Stimulated activated CD8-positive, alpha-beta memory T cell treated with anti-CD3 and anti-CD28 coated beads, Interleukin-15, amount 100 ng/mL, for 24 hours (primary cell): ENCODE measurements around the gene BCL2.

Experiments used
- DNase-seq: peaks from one replicate; pipeline ENCODE4 v3.0.0-alpha.2; 2020; ENCODE audit warnings: low read depth

The BCL2 gene

DNA sequence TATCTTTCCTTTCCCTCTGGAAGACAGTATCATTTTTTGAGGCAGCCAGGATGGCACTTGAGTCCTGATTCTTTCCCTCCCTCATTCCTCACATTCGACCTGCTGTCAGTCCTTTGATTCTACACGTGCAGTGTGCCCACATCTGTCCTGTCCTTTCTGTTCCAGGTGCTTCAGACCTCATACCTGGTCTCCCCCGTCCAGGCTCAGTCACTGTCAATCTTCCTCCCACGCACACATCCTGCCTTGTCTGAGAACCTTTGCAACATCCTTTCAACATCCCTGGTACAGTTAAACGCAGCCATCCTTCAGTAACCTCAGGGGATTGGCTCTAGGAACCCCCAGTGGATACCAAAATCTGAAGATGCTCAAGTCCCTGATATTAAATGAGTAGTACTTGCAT, 10.1 kb downstream of the BCL2 start:
- no peak for DNase-seq

- DNase-seq, result no peak
Observed at GRCh38 chr18:63307551-63308200, 11.9 kb downstream of the BCL2 start.

DNA sequence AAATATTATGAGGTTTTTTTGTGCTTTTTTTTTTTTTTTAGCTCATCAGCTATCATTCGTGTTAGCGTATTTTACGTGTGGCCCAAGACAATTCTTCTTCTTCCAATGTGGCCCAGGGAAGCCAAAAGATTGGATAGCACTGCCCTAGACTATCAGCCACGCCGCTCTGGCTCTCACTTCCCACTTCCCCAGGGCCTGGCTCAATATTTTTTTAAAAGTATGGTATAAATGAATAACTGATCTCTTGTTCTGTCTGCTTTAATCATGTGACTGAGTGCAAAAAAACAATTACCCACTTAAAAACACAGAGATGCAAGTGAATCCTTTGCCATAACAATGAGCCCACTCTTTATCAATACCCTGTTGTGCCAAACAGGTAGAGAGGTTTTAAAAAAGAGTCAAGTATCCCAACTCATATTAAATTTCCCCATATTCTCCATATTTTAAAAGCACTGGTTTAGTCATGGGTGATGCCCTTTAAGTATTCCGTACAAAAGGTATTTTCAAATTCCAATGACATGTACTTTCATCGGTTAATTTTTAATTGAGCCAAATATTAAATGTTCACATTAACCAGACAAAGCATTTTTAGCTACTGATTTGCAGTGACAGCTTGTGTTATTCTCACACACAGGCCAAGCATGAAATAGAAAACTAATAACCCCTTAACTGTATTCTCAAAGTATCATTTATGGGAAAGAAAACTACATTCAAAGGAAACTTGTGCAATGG, 12.6 kb downstream of the BCL2 start:
- DNase-seq, result no peak

DNA sequence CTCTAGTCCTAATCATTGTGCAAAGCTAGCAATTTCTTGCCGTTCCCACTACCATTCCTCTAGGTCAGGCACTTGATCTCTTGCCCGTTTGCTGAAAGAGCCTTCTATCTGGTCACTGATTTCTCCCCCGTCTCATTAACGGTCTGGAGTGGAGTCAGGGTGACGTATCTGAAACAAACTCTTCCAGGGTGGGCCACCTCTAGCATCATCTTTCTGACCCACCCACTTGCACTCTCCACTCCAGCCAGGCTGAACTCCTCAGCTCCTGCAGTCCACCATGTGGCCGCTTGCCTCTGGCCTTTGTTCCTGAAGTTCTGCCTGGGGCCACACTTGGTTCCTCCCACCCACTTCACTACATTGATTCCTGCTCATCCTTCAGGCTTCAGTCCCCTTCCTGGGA, 13.3 kb downstream of the BCL2 start:
- no peak for DNase-seq

DNA sequence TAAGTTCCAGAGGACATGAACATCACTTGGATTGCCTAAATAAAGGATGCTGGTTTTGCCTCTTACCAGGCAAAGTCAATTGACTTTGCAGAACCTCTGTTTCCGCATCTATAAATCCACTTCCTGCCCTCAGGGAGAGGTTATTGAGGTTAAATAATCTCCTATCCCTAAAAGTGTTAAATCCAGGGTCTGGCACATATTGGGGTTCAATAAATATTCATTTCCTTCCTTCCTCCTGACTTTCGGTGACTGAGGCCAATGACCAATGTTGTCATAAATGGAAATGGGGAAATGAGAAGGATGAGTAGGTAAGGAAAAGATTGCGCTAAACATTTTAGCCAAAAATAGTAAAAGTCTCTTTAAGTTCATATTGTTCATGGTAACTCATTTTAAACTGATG, 16.0 kb downstream of the BCL2 start:
- DNase-seq, result no peak

DNA sequence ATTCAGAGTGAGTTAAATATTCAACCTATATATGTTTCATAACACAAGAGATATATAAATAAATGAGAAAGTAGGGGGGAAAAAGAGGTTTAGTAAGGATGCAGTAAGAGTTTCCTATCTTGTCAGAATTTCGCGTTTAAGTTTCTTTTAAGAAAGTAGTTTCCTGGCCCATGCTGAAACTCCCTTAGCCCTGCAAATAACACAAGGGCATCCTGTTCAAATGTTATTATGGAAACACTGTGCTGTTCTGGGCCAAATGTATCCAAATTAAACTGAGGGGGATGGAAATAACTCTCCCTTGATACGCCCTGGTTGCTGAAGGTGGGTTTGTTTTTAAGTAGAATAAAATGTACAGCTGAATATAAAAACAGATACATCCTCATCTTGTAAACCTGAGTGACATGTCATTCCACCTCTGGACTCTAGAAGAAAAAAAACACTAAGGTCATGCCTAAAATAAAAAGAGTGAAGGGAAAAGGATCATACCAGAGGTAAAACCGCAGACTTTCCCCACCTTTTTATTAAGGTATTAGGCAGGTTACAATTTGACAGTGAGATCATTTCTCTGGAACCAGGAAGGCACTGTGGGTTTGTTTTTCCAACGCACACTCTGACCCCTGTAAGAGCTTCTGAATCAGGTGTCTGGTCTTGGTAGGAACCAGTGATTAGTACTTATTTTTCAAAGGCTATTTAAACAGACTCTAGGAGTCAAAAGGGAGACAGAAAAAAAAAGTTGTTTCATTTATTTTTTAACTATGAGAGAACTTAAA, 16.7 kb downstream of the BCL2 start:
- DNase-seq, result no peak

GRCh38 chr18:63302220-63302619, 17.3 kb downstream of the BCL2 start:
- DNase-seq, result no peak

GRCh38 chr18:63301434-63301833, 18.1 kb downstream of the BCL2 start:
- DNase-seq, result no peak

- no peak for DNase-seq
Observed at GRCh38 chr18:63299837-63300745, 19.5 kb downstream of the BCL2 start.

GRCh38 chr18:63298400-63299365, 20.9 kb downstream of the BCL2 start:
- DNase-seq, result no peak

DNA sequence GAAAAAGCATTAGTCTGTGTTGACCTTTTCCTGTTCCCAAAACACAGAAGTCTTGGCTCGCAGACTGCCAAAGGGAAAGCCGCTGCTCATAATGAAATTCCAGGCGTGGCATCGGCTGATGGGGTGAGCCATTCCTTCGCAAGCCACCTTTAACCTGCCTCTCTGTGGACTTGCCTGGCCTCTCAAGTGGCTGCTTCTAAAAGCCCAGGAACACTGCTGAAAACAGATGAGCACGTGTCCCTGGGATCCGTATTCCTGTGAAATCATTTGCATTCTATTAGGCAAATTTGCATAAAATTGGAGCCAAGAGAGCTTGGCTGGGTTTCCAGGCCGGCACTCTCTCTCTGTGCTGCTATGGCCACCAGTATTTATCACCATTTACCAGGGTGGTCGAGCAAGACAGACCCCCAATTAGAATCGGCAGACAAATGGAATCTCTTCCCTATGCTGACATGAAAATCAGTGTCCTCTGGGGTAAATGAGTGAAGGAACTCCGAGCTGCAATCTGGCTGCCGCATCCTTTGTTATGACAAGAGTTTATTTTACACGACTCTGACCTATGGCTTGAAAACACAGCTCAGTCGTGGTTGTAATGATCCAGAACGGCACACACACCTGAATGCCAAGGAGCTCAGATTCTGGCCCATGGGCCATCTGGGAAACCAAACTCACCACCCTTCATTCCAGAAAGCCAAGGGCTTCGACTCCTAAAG, 21.7 kb downstream of the BCL2 start:
- no peak for DNase-seq

DNA sequence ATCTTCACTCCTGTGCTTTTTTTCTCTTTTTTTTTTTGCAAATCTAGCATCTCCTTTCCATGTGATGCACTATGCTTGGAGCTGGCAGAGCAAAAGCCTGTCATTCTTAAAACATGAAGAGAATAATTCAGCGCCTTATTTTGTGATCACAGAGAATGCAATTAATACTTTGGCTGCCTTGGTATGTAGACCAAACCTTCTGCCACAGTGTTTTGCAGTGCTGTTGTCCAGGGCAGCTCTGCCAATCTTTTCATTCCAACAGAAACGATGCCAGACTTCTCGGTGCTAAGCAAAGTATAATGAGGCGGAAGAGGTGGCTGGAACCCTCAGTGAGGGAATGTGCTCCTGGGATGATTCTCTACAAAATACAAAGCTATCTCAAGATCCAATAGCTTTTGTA, 25.6 kb downstream of the BCL2 start:
- DNase-seq, result no peak

DNA sequence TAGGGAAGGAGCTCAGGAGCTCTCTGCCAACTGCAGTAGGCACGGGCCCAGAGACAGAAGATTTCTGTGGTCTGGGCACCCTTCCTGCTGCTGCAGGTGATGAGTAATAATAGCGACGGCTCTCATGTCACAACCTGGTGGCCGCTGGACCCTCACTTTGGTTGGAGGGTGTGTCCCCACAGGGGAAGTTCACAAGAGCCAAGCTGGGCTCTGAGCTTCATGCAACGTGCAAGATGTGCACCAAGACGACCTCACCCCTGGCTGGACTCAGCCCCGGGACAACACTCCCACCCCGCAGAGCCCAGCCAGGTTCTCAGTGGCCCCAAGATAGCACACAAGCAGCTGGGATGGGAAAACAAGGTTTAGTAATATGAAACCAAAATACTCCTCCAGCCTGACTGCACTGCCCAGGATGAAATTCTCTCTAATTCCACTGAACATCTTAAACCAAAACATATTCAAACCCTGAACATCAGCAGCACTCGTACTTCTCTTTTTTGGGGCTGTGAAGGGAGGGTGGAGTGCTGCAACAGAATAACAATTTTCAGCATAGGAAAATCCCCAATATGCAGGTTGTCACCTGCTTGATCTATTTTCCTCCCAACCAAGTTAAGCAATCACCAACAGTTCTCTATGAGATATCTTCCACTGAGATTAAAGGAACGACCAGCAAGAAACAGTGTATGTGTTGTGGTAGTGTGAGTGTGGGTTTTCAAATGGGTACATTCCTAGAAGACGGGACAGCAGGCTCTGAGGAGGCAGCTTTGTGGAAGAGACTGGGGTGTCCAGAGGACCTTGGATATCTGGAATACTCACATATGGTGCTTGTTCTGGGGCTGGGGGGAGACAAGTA, 26.5 kb downstream of the BCL2 start:
- DNase-seq, result no peak

DNA sequence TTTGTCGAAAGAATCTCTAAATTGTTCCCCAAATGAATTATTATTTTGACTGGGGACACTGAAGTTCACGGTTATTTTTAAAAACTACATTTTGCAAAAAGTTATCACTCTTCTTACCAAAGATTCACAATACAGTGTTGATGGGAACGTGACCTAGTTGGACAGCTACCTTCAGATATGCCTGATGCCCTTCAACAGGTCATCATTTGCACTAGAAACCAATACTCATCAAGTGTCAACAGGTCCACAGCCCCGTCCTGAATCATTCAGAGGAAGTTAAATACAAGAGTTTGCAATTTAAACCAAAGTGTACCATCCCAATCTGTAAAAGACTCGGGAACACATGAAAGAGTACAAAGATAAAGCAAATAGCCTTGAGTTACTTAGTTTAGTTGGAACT, 28.3 kb downstream of the BCL2 start:
- DNase-seq, result no peak

GRCh38 chr18:63290821-63291200, 28.8 kb downstream of the BCL2 start:
- DNase-seq, result no peak

GRCh38 chr18:63290166-63290820, 29.3 kb downstream of the BCL2 start:
- no peak for DNase-seq

- no peak for DNase-seq
Observed at GRCh38 chr18:63288311-63288710, 31.3 kb downstream of the BCL2 start.

GRCh38 chr18:63287691-63288220, 31.8 kb downstream of the BCL2 start:
- no peak for DNase-seq

DNA sequence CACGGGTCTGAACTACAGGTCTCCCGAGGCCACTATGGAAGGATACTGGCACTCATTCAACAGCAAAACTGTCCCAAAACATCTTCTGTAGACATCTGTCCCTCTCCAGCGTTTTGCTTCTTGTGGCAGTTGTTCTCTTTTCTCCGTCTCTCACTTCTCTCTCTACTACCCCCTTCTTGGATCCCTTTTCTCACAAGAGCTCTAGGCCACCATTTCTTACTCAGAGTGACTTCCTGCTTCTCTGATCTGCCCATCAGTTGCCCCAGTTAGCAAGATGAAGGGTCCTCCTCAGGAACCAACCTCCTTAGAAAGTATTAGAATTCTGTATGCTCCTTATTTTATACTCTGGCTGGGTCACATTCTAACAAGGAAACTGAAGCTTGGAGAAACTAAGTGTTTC, 32.6 kb downstream of the BCL2 start:
- no peak for DNase-seq
